ENCODE data around the gene RAB7A.

The RAB7A gene

DNA sequence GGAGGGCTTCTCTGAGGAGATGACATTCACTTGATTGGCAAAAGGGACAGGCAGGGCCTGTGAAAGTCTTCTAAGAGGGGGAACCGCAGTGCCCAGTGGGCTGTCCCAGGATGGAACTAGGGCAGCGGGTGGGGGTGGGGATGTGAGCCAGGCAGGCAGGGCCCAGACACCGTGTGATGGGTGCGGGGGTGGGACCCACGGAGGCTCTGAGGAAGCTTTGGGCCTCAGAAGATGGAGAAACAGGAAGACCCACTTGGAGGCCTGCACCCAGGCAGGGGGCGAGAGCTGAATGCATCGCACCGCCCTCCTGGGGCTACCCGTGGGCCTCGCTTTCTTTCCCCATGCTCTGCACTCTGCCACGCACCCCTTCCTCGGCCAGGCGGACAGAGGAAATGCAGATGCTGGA is 120.5 kb downstream of the RAB7A start:
- FAIRE-seq (no peak), DNase-seq (ENCODE audit: insufficient read length, low spot score) (no peak)

GRCh38 chr3:128847666-128848370 is 121.8 kb downstream of the RAB7A start:
- DNase-seq (ENCODE audit: insufficient read length, low spot score) (no peak), FAIRE-seq (no peak)

- DNase-seq (ENCODE audit: insufficient read length, low spot score) (no peak), FAIRE-seq (no peak)
These were observed 123.0 kb downstream of the RAB7A start for GRCh38 chr3:128848936-128849335.

GRCh38 chr3:128849911-128850455 is 124.0 kb downstream of the RAB7A start:
- no peak for DNase-seq (ENCODE audit: insufficient read length, low spot score)
- no peak for FAIRE-seq

DNA sequence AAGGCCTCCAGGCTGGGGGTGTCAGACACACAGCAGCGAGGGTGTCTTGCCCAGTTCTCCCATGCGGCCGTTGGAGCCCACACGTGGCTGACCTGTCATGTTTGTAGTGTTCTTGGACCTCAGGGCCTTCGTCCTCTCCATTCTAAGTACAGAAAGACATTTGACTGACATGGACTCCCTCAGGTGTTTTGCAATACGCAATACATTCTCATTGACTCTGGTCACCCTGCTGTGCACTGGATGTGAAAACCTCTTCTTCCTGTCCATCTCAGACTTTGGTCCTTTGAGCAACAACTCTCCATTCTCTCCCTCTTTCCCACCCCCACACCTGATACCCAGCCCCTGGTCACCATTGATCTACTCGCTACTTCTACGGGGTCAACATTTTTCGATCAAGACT is 124.6 kb downstream of the RAB7A start:
- FAIRE-seq (no peak), DNase-seq (ENCODE audit: insufficient read length, low spot score) (no peak)

GRCh38 chr3:128851601-128852000 is 125.6 kb downstream of the RAB7A start:
- FAIRE-seq = no peak
- no peak for DNase-seq (ENCODE audit: insufficient read length, low spot score)

- DNase-seq (ENCODE audit: insufficient read length, low spot score) (no peak), FAIRE-seq (no peak)
These were observed 127.8 kb downstream of the RAB7A start for GRCh38 chr3:128853826-128854225.

DNA sequence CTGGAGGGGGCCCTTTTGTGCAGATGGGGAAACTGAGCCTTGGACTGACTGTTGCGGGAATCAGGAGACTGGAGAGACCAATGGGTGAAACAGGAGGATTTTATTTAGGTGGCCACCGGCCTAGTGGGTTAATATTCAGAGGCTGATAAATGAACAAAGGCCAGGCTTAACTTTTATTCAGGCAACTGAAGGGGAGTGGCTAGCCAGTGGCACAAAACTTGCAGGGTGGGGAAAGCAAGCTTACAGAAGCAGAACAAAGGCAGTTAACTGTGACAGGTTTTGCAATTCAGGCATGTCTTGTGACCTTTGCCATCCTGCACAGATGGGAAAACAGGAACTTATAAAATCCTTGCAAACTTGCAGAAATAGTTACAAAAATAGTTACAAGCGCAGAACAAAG is 128.5 kb downstream of the RAB7A start:
- no peak for FAIRE-seq

DNA sequence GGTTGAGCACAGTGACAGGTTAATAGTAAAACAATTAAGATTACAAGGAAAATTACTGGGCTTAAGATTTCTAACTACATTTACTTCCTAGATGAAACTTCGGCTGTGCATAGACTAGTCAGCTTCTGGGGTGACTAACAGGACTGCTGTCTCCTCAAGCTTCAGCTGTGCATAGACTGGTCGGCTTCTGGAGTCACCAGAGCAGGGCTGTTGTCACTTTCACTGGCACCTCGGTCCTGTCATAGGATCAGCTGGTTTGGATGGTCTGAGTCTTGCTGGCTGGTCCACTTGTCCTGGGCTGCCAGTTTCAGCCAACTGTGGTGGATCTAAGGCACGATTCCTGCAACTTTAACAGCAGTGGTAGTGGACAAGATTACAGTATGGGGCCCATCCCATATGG is 129.6 kb downstream of the RAB7A start:
- no peak for FAIRE-seq
- DNase-seq (ENCODE audit: insufficient read length, low spot score) = no peak

More for the DNA sequence above, 128.5 kb downstream of the RAB7A start:
- DNase-seq (ENCODE audit: insufficient read length, low spot score) = no peak

- DNase-seq (ENCODE audit: insufficient read length, low spot score) (no peak), FAIRE-seq (no peak)
These were observed 132.2 kb downstream of the RAB7A start for GRCh38 chr3:128858167-128858566.

GRCh38 chr3:128859630-128860029 is 133.6 kb downstream of the RAB7A start:
- FAIRE-seq = no peak
- no peak for DNase-seq (ENCODE audit: insufficient read length, low spot score)

GRCh38 chr3:128861491-128861890 is 135.5 kb downstream of the RAB7A start:
- no peak for FAIRE-seq
- no peak for DNase-seq (ENCODE audit: insufficient read length, low spot score)

DNA sequence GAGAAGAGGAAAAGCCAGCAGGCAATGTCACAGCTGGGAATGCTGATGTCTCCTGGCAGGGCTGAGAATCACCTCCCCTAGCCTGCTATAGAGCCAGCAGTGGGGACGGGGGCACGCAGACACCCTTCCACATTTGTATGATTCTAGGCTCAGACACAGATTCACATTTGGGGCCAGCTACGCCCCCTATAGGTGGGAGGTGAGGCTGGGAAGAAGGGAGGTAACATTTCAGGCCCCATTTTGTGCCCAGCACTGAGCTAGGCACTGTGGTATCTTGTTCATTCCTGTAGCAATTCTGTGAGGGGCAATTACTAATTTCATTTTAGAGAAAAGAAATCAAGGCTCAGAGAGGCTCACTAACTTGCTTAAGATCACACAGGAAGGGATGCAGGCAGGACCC is 137.6 kb downstream of the RAB7A start:
- no peak for DNase-seq (ENCODE audit: insufficient read length, low spot score)
- no peak for FAIRE-seq

Data from GM19239 (cell line).